ENCODE results near the gene TNRC6C. TPM values are rescaled to one million over a fixed set of nuclear protein-coding genes. Genes with fewer than 3 reads are reported as not detected.

Gene TNRC6C
- total RNA-seq, 1 donor from 2014 or later: 27.0 TPM

DNA sequence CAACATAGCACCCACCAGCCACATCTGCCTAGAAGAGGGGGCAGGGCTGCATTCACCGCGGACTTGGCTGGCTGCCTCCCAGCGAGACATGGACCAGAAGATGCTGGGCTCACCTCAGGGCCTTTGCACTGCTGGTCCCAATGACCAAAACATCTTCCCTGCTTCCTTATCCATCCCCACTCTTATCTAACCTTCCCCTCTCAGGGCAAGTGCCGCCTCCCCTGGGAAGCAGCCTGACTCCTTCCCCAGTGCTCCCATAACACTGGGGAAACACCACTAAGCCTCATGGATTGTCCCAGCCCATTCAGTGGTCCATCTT, 164.4 kb downstream of the TNRC6C start:
- no peaks in the 10 kb centered on the region for H3K27me3 Mint-ChIP-seq (ENCODE audit: low read depth)
- H3K36me3 Mint-ChIP-seq: peaks cover 5% of the 10 kb centered on the region
- no peak overlapping the region for H3K4me3 Mint-ChIP-seq
- H3K9me3 Mint-ChIP-seq: no peaks in the 10 kb centered on the region
- H3K27ac Mint-ChIP-seq: no peak overlapping the region
- peaks cover 14% of the 10 kb centered on the region for H3K4me1 Mint-ChIP-seq
- TF ChIP-seq, protein P1, sequence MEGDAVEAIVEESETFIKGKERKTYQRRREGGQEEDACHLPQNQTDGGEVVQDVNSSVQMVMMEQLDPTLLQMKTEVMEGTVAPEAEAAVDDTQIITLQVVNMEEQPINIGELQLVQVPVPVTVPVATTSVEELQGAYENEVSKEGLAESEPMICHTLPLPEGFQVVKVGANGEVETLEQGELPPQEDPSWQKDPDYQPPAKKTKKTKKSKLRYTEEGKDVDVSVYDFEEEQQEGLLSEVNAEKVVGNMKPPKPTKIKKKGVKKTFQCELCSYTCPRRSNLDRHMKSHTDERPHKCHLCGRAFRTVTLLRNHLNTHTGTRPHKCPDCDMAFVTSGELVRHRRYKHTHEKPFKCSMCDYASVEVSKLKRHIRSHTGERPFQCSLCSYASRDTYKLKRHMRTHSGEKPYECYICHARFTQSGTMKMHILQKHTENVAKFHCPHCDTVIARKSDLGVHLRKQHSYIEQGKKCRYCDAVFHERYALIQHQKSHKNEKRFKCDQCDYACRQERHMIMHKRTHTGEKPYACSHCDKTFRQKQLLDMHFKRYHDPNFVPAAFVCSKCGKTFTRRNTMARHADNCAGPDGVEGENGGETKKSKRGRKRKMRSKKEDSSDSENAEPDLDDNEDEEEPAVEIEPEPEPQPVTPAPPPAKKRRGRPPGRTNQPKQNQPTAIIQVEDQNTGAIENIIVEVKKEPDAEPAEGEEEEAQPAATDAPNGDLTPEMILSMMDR (IDR thresholded peaks at IDR 0.05; ENCODE audit: unreplicated experiment): no peak
- no peak for DNase-seq (ENCODE audit: low spot score in 2 of 2, unreplicated experiment in 2 of 2)

DNA sequence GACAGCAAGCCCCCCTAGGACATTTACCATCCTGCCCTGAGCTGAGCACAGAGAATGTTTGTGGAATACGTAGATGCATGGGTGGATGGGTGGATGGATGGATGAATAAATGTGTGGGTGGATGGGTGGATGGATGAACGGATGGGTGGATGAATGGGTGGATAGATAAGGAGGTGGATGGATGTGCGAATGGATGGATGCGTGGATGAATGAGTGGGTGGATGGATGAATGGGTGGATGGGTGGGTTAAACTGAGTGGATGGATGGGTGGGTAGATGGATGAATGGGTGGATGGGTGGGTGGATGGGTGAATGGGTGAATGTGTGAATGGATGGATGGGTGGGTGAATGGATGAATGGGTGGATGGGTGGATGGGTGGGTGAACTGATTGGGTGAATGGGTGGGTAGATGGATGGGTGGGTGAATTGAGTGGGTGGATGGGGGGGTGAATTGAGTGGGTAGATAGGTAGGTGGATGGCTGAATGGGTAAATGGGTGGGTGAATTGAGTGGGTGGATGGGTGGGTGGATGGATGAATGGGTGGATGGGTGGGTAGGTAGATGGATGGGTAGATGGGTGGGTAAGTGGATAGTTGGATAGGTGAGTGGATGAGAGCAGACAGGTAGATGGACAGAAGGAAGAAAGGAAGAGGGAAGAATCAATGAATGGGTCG, 164.9 kb downstream of the TNRC6C start:
- Mint-ChIP-seq H3K27me3 (ENCODE audit: low read depth) (no peaks in the 10 kb centered on the region), H3K9me3 (no peaks in the 10 kb centered on the region), H3K36me3 (peaks cover 5% of the 10 kb centered on the region), H3K27ac (no peak overlapping the region), H3K4me3 (no peak overlapping the region), H3K4me1 (peaks cover 14% of the 10 kb centered on the region)
- TF ChIP-seq, protein P1 (IDR thresholded peaks at IDR 0.05; ENCODE audit: unreplicated experiment): no peak
- DNase-seq (ENCODE audit: low spot score in 2 of 2, unreplicated experiment in 2 of 2): no peak

DNA sequence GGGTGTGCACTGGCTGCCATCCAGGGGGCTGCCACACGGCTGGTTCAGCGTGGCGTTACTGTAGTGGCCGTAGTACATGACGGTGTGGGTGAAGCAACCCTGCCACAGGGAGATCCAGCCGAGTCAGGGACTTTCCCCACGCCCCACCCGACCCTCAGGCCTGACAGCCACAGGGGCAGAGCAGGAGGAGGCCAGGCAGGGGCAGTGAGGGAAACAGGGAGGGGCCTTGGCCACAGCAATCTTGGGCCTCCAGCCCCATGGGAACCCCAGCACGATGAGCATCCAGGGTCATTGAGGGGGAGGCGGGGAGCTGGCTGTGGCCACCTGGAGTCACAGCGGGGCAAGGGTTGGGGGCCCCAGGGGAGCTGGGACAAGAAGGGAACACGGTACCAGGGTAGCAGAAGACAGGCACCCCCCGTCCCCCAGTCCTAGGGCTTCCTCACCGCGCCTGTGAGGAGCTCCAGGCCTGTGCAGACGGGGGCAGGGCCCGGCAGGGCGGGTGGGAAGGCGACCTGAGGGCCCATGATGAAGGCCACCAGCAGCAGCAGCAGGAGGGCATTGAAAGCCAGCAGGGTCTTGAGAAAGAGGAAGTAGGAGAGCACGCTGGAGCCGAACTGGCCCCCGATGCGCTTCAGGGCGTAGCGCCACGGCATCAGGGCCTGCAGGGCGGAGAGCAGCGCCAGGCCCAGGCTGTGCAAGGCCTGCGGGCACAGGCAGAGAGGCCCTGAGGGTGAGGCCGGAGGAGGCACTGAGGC, 165.8 kb downstream of the TNRC6C start:
- Mint-ChIP-seq H3K27ac (no peak overlapping the region), H3K4me3 (no peak overlapping the region), H3K36me3 (peaks cover 5% of the 10 kb centered on the region), H3K27me3 (ENCODE audit: low read depth) (no peaks in the 10 kb centered on the region), H3K4me1 (peaks cover 20% of the 10 kb centered on the region), H3K9me3 (no peaks in the 10 kb centered on the region)
- TF ChIP-seq, protein P1 (IDR thresholded peaks at IDR 0.05; ENCODE audit: unreplicated experiment): no peak
- no peak for DNase-seq (ENCODE audit: low spot score in 2 of 2, unreplicated experiment in 2 of 2)

DNA sequence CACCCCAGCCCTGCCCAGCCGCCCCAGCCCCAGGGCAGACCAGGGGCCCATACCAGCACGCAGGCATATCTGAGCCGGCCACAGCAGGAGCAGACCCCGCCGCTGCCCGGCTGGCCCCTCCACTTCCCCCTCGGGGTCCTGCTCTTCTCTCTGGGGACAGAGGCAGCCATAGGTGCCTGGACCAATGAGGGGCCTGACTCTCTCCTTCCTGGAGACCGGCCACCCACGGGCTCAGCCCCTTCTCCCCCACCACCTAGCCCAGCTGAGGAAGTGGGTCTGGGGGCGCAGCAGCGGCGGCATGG, 166.3 kb downstream of the TNRC6C start:
- no peak for DNase-seq (ENCODE audit: low spot score in 2 of 2, unreplicated experiment in 2 of 2)
- no peak overlapping the region for H3K27ac Mint-ChIP-seq
- TF ChIP-seq, protein P1 (IDR thresholded peaks at IDR 0.05; ENCODE audit: unreplicated experiment): no peak
- no peaks in the 10 kb centered on the region for H3K27me3 Mint-ChIP-seq (ENCODE audit: low read depth)
- H3K4me3 Mint-ChIP-seq: no peak overlapping the region
- peaks cover 5% of the 10 kb centered on the region for H3K36me3 Mint-ChIP-seq
- peaks cover 21% of the 10 kb centered on the region for H3K4me1 Mint-ChIP-seq
- no peaks in the 10 kb centered on the region for H3K9me3 Mint-ChIP-seq

DNA sequence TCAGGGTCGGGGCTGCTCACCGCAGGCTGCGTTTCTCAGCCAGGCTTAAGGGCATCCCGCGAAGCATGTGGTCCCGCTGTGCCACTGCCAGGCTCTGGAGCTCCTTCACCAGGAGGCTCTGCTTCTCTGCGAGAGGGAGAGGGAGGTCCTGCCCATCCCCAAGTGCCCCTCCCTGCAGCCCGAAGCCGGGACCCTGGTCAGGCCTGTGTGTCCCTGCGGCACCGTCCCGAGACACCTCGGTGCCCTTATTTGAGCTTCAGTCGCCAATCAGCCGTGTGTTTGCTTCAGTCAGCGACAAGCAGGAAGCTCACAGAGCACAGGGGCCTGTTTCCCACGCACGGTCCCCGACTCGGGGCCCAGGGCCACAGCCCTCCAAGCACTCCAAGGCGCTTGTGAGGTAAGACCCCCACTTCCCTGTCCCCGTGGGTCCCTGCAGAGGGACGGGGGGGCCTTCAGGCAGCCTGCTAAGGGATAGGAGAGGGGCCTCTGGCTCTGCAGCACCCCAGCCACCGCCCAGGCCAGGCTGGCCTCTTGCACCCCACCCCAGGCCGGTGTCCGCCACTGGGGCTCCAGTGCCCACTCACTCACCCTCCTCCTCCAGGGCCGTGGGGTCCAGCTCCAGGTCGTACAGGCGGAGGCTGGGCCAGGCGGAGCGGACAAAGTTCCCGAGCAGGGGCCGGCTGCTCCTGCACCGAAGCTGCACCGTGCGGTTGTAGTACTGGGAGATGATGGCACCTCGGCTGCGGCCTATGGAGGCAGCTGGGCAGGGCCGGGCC, 166.8 kb downstream of the TNRC6C start:
- H3K36me3 Mint-ChIP-seq: peaks cover 5% of the 10 kb centered on the region
- H3K4me1 Mint-ChIP-seq: peaks cover 22% of the 10 kb centered on the region
- no peak overlapping the region for H3K27ac Mint-ChIP-seq
- TF ChIP-seq, protein P1 (IDR thresholded peaks at IDR 0.05; ENCODE audit: unreplicated experiment): no peak
- H3K4me3 Mint-ChIP-seq: no peak overlapping the region
- no peaks in the 10 kb centered on the region for H3K9me3 Mint-ChIP-seq
- no peak for DNase-seq (ENCODE audit: low spot score in 2 of 2, unreplicated experiment in 2 of 2)
- no peaks in the 10 kb centered on the region for H3K27me3 Mint-ChIP-seq (ENCODE audit: low read depth)
